Spleen (tissue), 7 donors: ENCODE results near the gene SETD4.

Experiments used
- POLR2A ChIP-seq, 3 donors: fragments of 450-650 bp; IDR thresholded peaks; one replicate each; pipeline ENCODE4 v1.5.1; 2017; ENCODE audit warnings: antibody characterized with exemption in 3 of 3, mild to moderate bottlenecking in 1 of 3
- POLR2AphosphoS5 ChIP-seq, 3 donors: sonication (generic); formaldehyde crosslinking; IDR thresholded peaks; one replicate each; pipeline ENCODE4 v1.5.1; 2017; ENCODE audit warnings: antibody characterized with exemption in 3 of 3
- TF ChIP-seq, protein P1 (sequence below), 11 experiments: fragments of 200-600 bp in 7 of 11; fragments of 450-650 bp in 4 of 11; sonication (generic) in 4 of 11; IDR thresholded peaks in 8 of 11; conservative IDR thresholded peaks in 3 of 11; 1 replicate in 7 of 11; 2 replicates in 4 of 11; pipeline versions ENCODE4 v1.4.0 to v1.8.0; 2016 to 2021; ENCODE audit warnings: antibody characterized with exemption in 11 of 11, inconsistent platforms in 4 of 11, mild to moderate bottlenecking in 1 of 11
- donor health status: DM: no; HTN: no; CAD: no; lungs with moderate emphysema.
- donor health status: DM: no; HTN: no; CAD: no.
- donor health status: DM: no; HTN: no; CAD: no.

DNA sequence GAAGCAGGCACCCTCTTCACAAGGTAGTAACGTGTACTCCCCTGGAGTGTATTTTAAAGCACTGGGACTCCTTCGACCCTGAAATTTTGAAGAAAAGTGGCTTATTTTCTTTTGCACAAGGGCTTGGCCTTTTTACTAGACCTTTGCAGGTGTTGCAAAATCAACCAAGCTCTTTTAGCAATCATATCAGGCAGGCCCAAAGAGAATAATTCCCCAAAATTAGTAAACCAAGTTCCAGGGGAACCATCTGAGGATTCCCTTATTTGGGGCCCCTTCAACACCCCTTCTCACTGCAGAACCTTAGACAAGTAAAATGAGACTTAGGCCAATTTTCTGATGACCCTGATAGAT lies 37.8 kb upstream of the SETD4 start:
- TF ChIP-seq, protein P1, sequence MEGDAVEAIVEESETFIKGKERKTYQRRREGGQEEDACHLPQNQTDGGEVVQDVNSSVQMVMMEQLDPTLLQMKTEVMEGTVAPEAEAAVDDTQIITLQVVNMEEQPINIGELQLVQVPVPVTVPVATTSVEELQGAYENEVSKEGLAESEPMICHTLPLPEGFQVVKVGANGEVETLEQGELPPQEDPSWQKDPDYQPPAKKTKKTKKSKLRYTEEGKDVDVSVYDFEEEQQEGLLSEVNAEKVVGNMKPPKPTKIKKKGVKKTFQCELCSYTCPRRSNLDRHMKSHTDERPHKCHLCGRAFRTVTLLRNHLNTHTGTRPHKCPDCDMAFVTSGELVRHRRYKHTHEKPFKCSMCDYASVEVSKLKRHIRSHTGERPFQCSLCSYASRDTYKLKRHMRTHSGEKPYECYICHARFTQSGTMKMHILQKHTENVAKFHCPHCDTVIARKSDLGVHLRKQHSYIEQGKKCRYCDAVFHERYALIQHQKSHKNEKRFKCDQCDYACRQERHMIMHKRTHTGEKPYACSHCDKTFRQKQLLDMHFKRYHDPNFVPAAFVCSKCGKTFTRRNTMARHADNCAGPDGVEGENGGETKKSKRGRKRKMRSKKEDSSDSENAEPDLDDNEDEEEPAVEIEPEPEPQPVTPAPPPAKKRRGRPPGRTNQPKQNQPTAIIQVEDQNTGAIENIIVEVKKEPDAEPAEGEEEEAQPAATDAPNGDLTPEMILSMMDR (IDR thresholded peaks at IDR 0.05 in 8 of 11, conservative IDR thresholded peaks at IDR 0.05 in 3 of 11), result no peak
- TF ChIP-seq POLR2A (IDR thresholded peaks at IDR 0.05) (no peak), POLR2AphosphoS5 (IDR thresholded peaks at IDR 0.05) (no peak)
